Amniotic stem cell (primary cell): ENCODE measurements around the gene LTBP1.
"Not testable (repeated sequence)": the region's sequence is repeated elsewhere in the genome, so short reads cannot be mapped to it uniquely, and the experiment has no call there.

ENCODE experiments used
- DNase-seq: peaks from one replicate; lab custom pipeline; 2025; lab: John Stamatoyannopoulos, UW

Gene LTBP1

GRCh38 chr2:33384599-33384961 is 437.8 kb downstream of the LTBP1 start:
- DNase-seq, result no peak

- DNase-seq, result no peak
Observed at GRCh38 chr2:33388996-33389395, 442.2 kb downstream of the LTBP1 start.

GRCh38 chr2:33389695-33390094 is 442.9 kb downstream of the LTBP1 start:
- not testable (repeated sequence) for DNase-seq

- DNase-seq, result no peak
Observed at GRCh38 chr2:33391529-33392255, 444.9 kb downstream of the LTBP1 start.

GRCh38 chr2:33392366-33392765 is 445.6 kb downstream of the LTBP1 start:
- no peak for DNase-seq

GRCh38 chr2:33395034-33395433 is 448.3 kb downstream of the LTBP1 start:
- no peak for DNase-seq

- DNase-seq, result no peak
Observed at GRCh38 chr2:33395655-33396249, 449.0 kb downstream of the LTBP1 start.

- no peak for DNase-seq
Observed at GRCh38 chr2:33404321-33404720, 457.6 kb downstream of the LTBP1 start.

- DNase-seq, result no peak
Observed at GRCh38 chr2:33406622-33407021, 459.9 kb downstream of the LTBP1 start.

GRCh38 chr2:33408109-33408508 is 461.4 kb downstream of the LTBP1 start:
- DNase-seq, result no peak

- no peak for DNase-seq
Observed at GRCh38 chr2:33409417-33409955, 462.7 kb downstream of the LTBP1 start.

- DNase-seq, result no peak
Observed at GRCh38 chr2:33411765-33412164, 465.0 kb downstream of the LTBP1 start.

GRCh38 chr2:33412920-33413319 is 466.2 kb downstream of the LTBP1 start:
- DNase-seq, result peak; percentile 39

GRCh38 chr2:33419581-33420200 is 472.9 kb downstream of the LTBP1 start:
- no peak for DNase-seq

- no peak for DNase-seq
Observed at GRCh38 chr2:33420726-33421125, 474.0 kb downstream of the LTBP1 start.

- DNase-seq, result no peak
Observed at GRCh38 chr2:33421820-33422219, 475.1 kb downstream of the LTBP1 start.

GRCh38 chr2:33425161-33425560 is 478.4 kb downstream of the LTBP1 start:
- no peak for DNase-seq

GRCh38 chr2:33425586-33426031 is 478.9 kb downstream of the LTBP1 start:
- DNase-seq, result no peak

- peak; percentile 12 for DNase-seq
Observed at GRCh38 chr2:33426666-33427231, 480.0 kb downstream of the LTBP1 start.

GRCh38 chr2:33430077-33430476 is 483.3 kb downstream of the LTBP1 start:
- no peak for DNase-seq

GRCh38 chr2:33430856-33431255 is 484.1 kb downstream of the LTBP1 start:
- DNase-seq, result no peak

GRCh38 chr2:33432871-33433270 is 486.1 kb downstream of the LTBP1 start:
- no peak for DNase-seq
